Muscle of leg (tissue), 11 donors: Measurements from ENCODE around the gene C3orf20. TPM values are rescaled to one million over a fixed set of nuclear protein-coding genes. Genes with fewer than 3 reads are reported as not detected.
"Not testable (repeated sequence)": the region's sequence is repeated elsewhere in the genome, so short reads cannot be mapped to it uniquely, and the experiment has no call there.

ENCODE experiments used
- DNase-seq: peaks from one replicate; pipeline ENCODE4 v3.0.0; 2013
- H3K27ac ChIP-seq: one replicate; pipeline ENCODE4 v1.5.1; 2013; ENCODE audit warnings: mild to moderate bottlenecking, low read length, control low read depth
- H3K27me3 ChIP-seq: one replicate; pipeline ENCODE4 v1.6.1; 2013; ENCODE audit warnings: low read length; ENCODE audit not compliant: control insufficient read depth, insufficient read depth
- H3K36me3 ChIP-seq: one replicate; pipeline ENCODE4 v1.6.1; 2013; ENCODE audit warnings: low read length; ENCODE audit not compliant: control insufficient read depth, insufficient read depth
- H3K4me1 ChIP-seq: one replicate; pipeline ENCODE4 v1.6.1; 2013; ENCODE audit warnings: low read length; ENCODE audit not compliant: control insufficient read depth, insufficient read depth
- H3K4me3 ChIP-seq: one replicate; pipeline ENCODE4 v1.5.1; 2013; ENCODE audit warnings: low read length, control low read depth
- H3K9me3 ChIP-seq: replicated peaks from 2 replicates; pipeline ENCODE4 v1.6.1; 2013; ENCODE audit warnings: low read depth, low read length; ENCODE audit not compliant: control insufficient read depth
- WGBS: methylation state at CpG from one replicate; pipeline ENCODE4 v1.1.5; 2013; ENCODE audit warnings: missing lambda C conversion rate; ENCODE audit not compliant: insufficient coverage; 5-methylcytosine and 5-hydroxymethylcytosine counted together
- polyA plus RNA-seq, 8 donors: library from polyadenylated mRNA; unstranded; fragments of 120-200 nt; gene quantifications; one replicate each; pipeline versions ENCODE4 v1.2.1 to v1.2.3, GENCODE V29; 2013; ENCODE audit warnings: inconsistent platforms in 1 of 8, low replicate concordance in 1 of 8; ENCODE audit not compliant: insufficient read length in 8 of 8, insufficient read depth in 1 of 8
- total RNA-seq: library from RNA; stranded (reverse); fragments of 120-200 nt; gene quantifications from one replicate; pipeline ENCODE4 v1.2.4, GENCODE V29; 2013

C3orf20 gene
- total and polyA plus RNA-seq, 9 donors: 0.05 to 0.35 (median 0.15) TPM

GRCh38 chr3:14750650-14751049 is 75.7 kb downstream of the C3orf20 start:
- WGBS: no CpG with 5 or more reads among the region's 1 CpG
- peaks cover 12% of the 10 kb centered on the region for H3K9me3 ChIP-seq
- DNase-seq: no peak

GRCh38 chr3:14752979-14753378 is 78.0 kb downstream of the C3orf20 start:
- not testable (repeated sequence) for H3K4me3 ChIP-seq, DNase-seq, H3K4me1 ChIP-seq, H3K36me3 ChIP-seq, H3K27ac ChIP-seq, H3K27me3 ChIP-seq
- H3K9me3 ChIP-seq: peaks cover 12% of the 10 kb centered on the region

More at GRCh38 chr3:14750650-14751049, 75.7 kb downstream of the C3orf20 start:
- no peaks in the 10 kb centered on the region for H3K36me3 ChIP-seq
- peaks cover 2% of the 10 kb centered on the region for H3K27me3 ChIP-seq
- no peaks in the 10 kb centered on the region for H3K4me1 ChIP-seq
- no peak overlapping the region for H3K4me3 ChIP-seq
- no peak overlapping the region for H3K27ac ChIP-seq

GRCh38 chr3:14757153-14757700 is 82.3 kb downstream of the C3orf20 start:
- H3K4me1 ChIP-seq: no peaks in the 10 kb centered on the region
- WGBS: 78% methylated on average over 7 of the region's 14 CpGs
- peaks cover 2% of the 10 kb centered on the region for H3K27me3 ChIP-seq
- DNase-seq: no peak
- no peaks in the 10 kb centered on the region for H3K9me3 ChIP-seq
- H3K4me3 ChIP-seq: no peak overlapping the region
- H3K36me3 ChIP-seq: no peaks in the 10 kb centered on the region
- no peak overlapping the region for H3K27ac ChIP-seq

GRCh38 chr3:14758297-14758696 is 83.4 kb downstream of the C3orf20 start:
- 82% methylated on average over 3 of the region's 4 CpGs for WGBS
- Histone ChIP-seq H3K27ac (no peak overlapping the region), H3K4me1 (no peaks in the 10 kb centered on the region), H3K4me3 (no peak overlapping the region), H3K27me3 (peaks cover 2% of the 10 kb centered on the region), H3K36me3 (no peaks in the 10 kb centered on the region), H3K9me3 (no peaks in the 10 kb centered on the region)
- DNase-seq: no peak

- WGBS: 67% methylated on average over 3 of the region's 3 CpGs
- Histone ChIP-seq H3K27me3 (peaks cover 2% of the 10 kb centered on the region), H3K4me1 (no peaks in the 10 kb centered on the region), H3K27ac (no peak overlapping the region), H3K9me3 (no peaks in the 10 kb centered on the region), H3K36me3 (no peaks in the 10 kb centered on the region), H3K4me3 (no peak overlapping the region)
- DNase-seq: no peak
Observed at GRCh38 chr3:14758959-14759358, 84.0 kb downstream of the C3orf20 start.

GRCh38 chr3:14760185-14760584 is 85.2 kb downstream of the C3orf20 start:
- H3K9me3 ChIP-seq: no peaks in the 10 kb centered on the region
- no peak overlapping the region for H3K27ac ChIP-seq
- no peak for DNase-seq
- no peaks in the 10 kb centered on the region for H3K27me3 ChIP-seq
- no peaks in the 10 kb centered on the region for H3K4me1 ChIP-seq
- H3K4me3 ChIP-seq: no peak overlapping the region
- no peaks in the 10 kb centered on the region for H3K36me3 ChIP-seq

- H3K36me3 ChIP-seq: no peaks in the 10 kb centered on the region
- no peak overlapping the region for H3K27ac ChIP-seq
- H3K27me3 ChIP-seq: no peaks in the 10 kb centered on the region
- no peak for DNase-seq
- H3K9me3 ChIP-seq: no peaks in the 10 kb centered on the region
- WGBS: 50% methylated on average over 6 of the region's 9 CpGs
- no peaks in the 10 kb centered on the region for H3K4me1 ChIP-seq
- no peak overlapping the region for H3K4me3 ChIP-seq
Observed at GRCh38 chr3:14761121-14761672, 86.3 kb downstream of the C3orf20 start.

- 100% methylated on average over 2 of the region's 2 CpGs for WGBS
- no peak overlapping the region for H3K27ac ChIP-seq
- DNase-seq: no peak
- H3K9me3 ChIP-seq: no peaks in the 10 kb centered on the region
- no peaks in the 10 kb centered on the region for H3K27me3 ChIP-seq
- H3K36me3 ChIP-seq: no peaks in the 10 kb centered on the region
- no peak overlapping the region for H3K4me3 ChIP-seq
- H3K4me1 ChIP-seq: no peaks in the 10 kb centered on the region
Observed at GRCh38 chr3:14761866-14762265, 86.9 kb downstream of the C3orf20 start.

GRCh38 chr3:14762701-14763100 is 87.8 kb downstream of the C3orf20 start:
- no peaks in the 10 kb centered on the region for H3K9me3 ChIP-seq
- DNase-seq: no peak
- H3K4me1 ChIP-seq: no peaks in the 10 kb centered on the region
- H3K27ac ChIP-seq: no peak overlapping the region
- no peaks in the 10 kb centered on the region for H3K27me3 ChIP-seq
- WGBS: no CpG with 5 or more reads among the region's 3 CpGs
- no peak overlapping the region for H3K4me3 ChIP-seq
- H3K36me3 ChIP-seq: no peaks in the 10 kb centered on the region

- Histone ChIP-seq H3K27ac (no peak overlapping the region), H3K36me3 (no peaks in the 10 kb centered on the region), H3K9me3 (no peaks in the 10 kb centered on the region), H3K4me1 (peaks cover 3% of the 10 kb centered on the region), H3K27me3 (no peaks in the 10 kb centered on the region), H3K4me3 (no peak overlapping the region)
- WGBS: 51% methylated on average over 2 of the region's 8 CpGs
- DNase-seq: no peak
Observed at GRCh38 chr3:14764331-14765059, 89.6 kb downstream of the C3orf20 start.
